HG03354 (cell line): ENCODE results near the gene KRT80.

Source experiments
- ATAC-seq: cut with Tn5 transposase; IDR thresholded peaks from one replicate; pipeline ENCODE4 v1.9.1; 2021; ENCODE audit warnings: mild to moderate bottlenecking; ENCODE audit not compliant: unreplicated experiment, poor library complexity, severe bottlenecking

Gene KRT80

GRCh38 chr12:52230364-52231281, 38.8 kb upstream of the KRT80 start:
- no peak for ATAC-seq

- ATAC-seq = no peak
Measured at GRCh38 chr12:52229836-52230343, 38.1 kb upstream of the KRT80 start.

DNA sequence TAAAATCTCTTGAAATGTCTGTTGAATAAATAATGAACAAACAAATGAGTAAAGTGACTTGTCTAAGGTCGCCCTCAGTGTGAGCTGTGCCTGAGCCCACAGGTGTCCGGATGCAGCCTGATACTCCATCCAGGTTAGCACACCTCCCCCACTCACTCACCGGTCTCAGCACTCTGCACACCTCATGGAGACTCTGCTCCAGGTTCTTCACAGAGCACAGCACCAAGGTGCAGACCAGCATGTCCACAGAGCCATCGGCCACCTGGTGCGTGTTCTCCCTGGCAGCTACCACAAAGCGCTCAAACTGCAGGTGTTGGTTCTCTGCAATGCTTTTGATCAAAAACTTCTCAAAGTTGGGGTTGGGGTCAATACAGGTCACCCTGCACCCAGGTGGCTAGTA, 37.1 kb upstream of the KRT80 start:
- ATAC-seq = no peak

- ATAC-seq = no peak
Measured at GRCh38 chr12:52228366-52228765, 36.6 kb upstream of the KRT80 start.

DNA sequence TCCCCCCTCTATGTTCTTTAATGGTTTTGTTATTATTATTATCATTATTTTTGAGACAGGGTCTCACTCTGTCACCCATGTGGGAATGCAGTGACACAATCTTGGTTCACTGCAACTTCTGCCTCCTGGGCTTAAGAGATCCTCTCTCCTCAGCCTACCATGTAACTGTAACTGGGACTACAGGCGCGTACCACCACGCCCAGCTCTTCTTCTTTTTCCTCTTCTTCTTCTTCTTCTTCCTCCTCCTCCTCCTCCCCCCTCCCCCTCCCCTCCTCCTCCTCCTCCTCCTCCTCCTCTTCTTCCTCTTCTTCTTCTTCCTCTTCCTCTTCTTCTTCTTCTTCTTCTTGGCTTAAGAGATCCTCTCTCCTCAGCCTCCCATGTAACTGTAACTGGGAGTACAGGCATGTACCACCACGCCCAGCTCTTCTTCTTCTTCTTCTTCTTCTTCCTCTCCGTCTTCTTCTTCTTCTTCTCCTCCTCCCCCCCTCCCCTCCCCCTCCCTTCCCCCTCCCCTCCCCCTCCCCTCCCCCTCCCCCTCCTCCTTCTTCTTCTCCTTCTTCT, 35.9 kb upstream of the KRT80 start:
- no peak for ATAC-seq

GRCh38 chr12:52226446-52226845, 34.6 kb upstream of the KRT80 start:
- no peak for ATAC-seq

DNA sequence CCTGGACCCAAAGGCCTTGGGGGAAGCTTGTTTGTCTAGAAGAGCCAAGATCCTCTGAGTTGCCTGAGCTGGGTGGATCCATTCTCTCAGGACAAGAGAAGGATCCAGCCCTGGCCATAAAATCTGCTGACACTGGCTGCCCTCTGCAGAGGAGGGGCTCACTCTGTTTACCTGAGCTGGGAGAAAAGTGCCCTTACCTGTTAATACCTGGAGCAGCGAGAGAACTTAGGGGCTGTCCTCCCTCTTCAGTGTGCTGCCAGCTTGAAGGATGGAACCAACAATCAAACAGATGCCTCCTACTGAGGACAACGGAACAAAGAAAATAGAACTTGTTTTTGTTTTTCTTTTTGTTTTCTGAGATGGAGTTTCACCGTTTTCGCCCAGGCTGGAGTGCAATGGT, 33.9 kb upstream of the KRT80 start:
- no peak for ATAC-seq

GRCh38 chr12:52224151-52224550, 32.3 kb upstream of the KRT80 start:
- ATAC-seq = no peak

DNA sequence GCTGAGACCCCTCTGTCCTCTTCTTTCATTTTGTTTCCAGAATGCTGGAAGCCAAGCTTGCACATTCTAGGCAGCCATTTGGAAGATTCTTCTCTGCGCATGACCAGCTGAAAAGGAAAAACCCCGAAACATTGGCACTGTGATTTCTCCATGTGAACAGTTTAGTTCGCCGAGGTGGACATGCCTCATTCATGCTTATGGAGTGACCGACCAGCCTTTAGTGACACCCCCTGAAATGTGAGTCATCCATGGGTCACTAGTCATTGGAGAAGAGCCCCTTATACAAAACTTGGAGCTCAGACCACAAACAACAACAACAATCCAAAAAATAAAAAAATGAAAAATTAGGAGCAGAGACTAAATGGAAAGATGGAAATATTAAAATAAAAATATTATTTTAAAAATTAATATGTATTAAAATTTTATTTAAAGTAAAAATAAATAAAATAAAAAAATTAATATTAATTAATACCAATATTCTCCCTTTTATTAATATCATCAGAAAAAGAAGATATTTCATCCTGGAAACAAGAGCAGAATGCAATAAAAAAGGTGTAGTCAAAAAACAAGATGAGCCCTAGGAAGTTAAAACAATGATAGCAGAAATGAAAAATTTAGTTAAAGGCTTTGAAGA, 31.7 kb upstream of the KRT80 start:
- ATAC-seq = no peak

- ATAC-seq = no peak
Measured at GRCh38 chr12:52222692-52223091, 30.9 kb upstream of the KRT80 start.

DNA sequence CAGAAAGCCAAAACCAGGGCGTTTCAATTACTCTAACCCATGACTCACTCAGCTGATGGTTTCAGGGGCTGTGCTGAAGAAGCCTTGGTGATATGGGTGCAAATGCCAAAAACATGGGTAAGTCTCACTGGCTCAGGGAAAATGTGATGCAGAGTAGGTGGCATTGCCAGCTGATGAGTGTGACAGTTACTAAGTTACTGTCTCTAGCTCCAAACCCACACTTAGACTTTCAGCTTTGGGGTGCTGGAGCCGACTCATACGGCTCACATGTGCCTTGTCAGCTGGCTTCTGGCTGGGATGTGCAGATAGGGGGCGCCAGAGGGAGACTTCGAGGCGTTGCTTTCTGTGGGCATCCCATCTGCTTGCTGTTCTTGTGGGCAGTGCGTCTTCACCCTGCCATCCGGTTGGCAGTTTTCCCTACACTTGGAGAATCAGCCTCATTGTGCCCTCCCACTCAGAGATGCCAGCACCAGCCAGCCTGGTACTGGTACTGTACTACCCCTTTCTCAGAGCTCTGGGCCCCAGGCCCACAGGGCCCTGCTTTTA, 30.2 kb upstream of the KRT80 start:
- ATAC-seq = no peak

DNA sequence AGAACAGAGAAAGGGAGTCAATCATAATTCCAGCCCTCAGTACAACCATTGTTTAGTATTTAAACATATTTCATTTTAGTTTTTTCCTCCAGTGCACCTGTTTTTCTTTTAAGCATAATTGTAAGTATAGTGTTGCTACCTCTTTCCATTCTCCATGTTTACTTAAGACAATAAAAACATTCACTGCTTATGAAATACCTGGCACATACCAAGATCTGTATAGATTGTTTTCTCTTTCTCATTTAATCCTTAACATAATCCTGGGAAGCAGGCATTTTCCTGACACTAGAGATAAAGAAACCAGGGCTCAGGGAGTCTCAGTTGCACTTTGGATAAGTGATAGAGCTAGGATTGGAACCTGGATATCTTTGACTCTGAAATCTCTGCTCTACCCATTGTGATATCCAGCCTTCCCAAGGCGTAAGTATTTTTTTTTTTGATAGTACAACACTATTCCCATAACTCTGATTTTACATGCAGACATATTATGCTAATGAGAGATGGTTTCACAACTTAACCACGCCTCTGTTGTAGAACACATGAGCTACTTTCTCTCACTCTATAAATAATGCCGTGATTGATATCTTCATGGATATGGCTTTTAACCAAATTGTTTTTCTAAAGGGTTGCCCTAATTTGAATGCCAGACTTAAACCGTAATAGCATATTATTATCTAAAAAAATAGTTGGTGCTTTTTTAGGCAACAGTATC, 29.4 kb upstream of the KRT80 start:
- ATAC-seq = no peak

DNA sequence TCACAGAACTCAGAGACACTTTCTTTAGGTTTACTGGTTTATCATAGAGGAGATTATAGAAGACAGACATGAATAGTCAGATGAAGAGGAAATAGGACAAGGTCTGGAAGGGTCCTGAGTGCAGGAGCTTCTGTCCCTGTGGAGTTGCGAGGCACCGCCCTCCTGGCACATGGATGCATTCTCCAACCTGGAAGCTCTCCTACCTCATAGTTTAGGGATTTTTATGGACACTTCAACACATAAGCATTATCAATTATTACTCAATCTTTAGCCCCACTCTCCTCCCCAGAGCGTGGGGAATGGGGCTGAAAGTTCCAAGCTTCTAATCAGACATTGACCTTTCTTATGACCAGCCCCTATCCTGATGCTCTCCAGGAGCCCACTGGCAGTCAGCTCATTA, 28.7 kb upstream of the KRT80 start:
- no peak for ATAC-seq

DNA sequence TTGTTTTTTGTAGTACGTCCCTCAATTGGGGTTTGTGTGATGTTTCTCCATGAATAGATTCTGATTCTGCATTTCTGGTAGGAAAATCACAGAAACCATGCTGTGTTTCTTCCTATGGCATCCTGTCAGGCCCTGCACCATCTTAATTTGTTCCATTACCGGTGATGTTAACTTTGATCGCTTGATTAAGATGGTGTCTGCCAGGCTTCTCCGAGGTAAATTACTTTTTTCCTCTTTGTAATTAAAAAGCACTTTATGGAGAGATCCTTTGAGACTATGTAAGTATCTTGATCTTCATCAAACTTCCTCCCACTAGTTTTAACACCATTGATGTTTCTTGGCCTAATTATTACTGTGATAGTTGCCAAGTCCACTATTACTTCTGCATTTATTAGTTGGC, 26.2 kb upstream of the KRT80 start:
- ATAC-seq = no peak

DNA sequence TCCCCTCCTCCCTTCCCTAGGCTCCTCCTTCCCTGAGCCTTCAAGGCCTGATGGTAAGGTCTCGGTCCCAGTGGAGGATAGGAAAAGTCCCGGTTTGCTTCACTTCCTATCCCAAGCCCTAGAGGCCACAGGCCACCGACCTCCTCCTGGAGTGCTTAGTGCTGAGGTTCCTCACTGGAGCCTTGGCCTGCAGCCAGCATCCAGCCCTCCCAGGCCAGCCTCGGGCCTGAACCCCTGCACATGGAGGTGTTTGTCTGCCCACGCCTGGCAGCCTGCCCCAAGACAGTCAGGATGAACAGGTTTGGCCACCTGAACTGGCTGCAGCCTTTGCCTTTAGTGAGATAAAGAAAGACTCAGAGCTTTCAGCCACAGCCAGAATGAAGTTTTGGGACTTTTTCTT, 25.4 kb upstream of the KRT80 start:
- ATAC-seq = no peak

DNA sequence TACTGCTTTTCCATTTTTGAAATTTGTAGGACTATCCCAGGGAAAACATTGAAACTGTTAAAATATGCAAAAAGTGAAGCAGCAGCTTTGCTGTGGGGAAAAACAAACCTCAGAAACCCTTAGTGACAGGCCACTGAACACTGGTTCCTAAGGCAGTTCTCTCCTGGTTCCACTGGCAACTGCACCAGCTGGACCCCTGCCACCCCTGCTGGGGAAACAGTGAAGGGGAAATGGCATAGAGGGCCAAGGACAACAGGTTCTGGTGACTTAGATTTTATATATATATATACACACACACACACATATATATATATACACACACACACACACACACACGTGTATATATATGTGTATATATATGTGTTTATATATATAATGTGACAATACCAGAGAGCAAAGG, 25.0 kb upstream of the KRT80 start:
- ATAC-seq = no peak

- ATAC-seq = no peak
Measured at GRCh38 chr12:52216100-52216499, 24.3 kb upstream of the KRT80 start.

DNA sequence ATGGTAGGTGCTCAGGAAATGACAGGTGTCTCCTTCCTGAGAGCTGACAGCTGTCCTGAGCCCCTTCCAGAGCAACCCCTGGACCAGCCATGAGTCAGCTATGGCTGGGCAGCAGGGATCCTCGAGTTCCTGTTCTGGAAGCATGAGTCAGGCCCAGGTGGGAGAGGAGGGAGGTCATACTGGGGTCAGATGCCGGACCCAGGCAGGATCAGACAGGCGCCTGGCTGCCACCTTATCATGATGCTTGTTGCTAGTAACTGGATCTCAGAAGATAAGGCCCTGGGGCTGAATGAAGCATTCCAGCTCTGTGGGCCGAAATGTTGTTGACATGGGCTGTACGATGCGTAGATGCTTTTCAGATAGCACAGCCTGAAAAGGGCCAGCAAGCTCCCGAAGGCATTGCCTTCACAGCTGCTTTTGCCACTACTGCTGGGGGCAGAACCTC, 23.8 kb upstream of the KRT80 start:
- ATAC-seq = no peak

GRCh38 chr12:52214421-52214802, 22.6 kb upstream of the KRT80 start:
- no peak for ATAC-seq
